H1 (cell line): ENCODE measurements around the gene PPP1CB. TPM values are rescaled to one million over a fixed set of nuclear protein-coding genes. Genes with fewer than 3 reads are reported as not detected.

ENCODE experiments used
- CTCF ChIA-PET: fragments of 300-600 bp; sonication (Branson Sonifier 250); formaldehyde crosslinking; loops from one replicate; lab custom pipeline; 2021; ENCODE audit not compliant: partially characterized antibody; lab: Charles Lee
- POLR2A ChIA-PET: fragments of 300-600 bp; sonication (Branson Sonifier 250); formaldehyde crosslinking; loops from one replicate; lab custom pipeline; 2021; ENCODE audit warnings: inconsistent platforms; ENCODE audit not compliant: partially characterized antibody; lab: Charles Lee
- DNase-seq, 2 experiments: peaks; one replicate each; pipeline versions ENCODE4 v3.0.0 to v3.0.0-alpha.2; 2010 to 2022; ENCODE audit warnings: low spot score in 2 of 2, low read depth in 1 of 2, mixed read lengths in 1 of 2
- FAIRE-seq: peaks from 2 replicates; lab custom pipeline; 2011; peaks lifted over from hg19 to GRCh38; lab: Jason Lieb, UNC
- H2AFZ ChIP-seq: 2 replicates; pipeline ENCODE4 v1.8.1; 2012; ENCODE audit warnings: low read length, inconsistent platforms
- H2AK5ac ChIP-seq: 2 replicates; pipeline ENCODE4 v1.6.1; 2013; ENCODE audit warnings: low read depth, low read length
- H2BK120ac ChIP-seq: replicated peaks from 2 replicates; pipeline ENCODE3; 2013; ENCODE audit warnings: low read depth, low read length, inconsistent platforms
- H2BK12ac ChIP-seq: 2 replicates; pipeline ENCODE4 v1.6.1; 2013; ENCODE audit warnings: low read depth, low read length
- H2BK15ac ChIP-seq: 2 replicates; pipeline ENCODE4 v1.6.1; 2013; ENCODE audit warnings: low read length
- H2BK20ac ChIP-seq: 2 replicates; pipeline ENCODE4 v1.6.1; 2013; ENCODE audit warnings: low read length
- H2BK5ac ChIP-seq: 2 replicates; pipeline ENCODE4 v1.6.1; 2013; ENCODE audit warnings: low read depth, low read length
- H3K14ac ChIP-seq: 2 replicates; pipeline ENCODE4 v1.6.1; 2013; ENCODE audit warnings: inconsistent platforms; ENCODE audit not compliant: insufficient read length
- H3K18ac ChIP-seq: 2 replicates; pipeline ENCODE4 v1.6.1; 2013; ENCODE audit warnings: low read length; ENCODE audit errors: extremely low read depth
- H3K23ac ChIP-seq: 2 replicates; pipeline ENCODE4 v1.6.1; 2013; ENCODE audit warnings: inconsistent platforms; ENCODE audit not compliant: insufficient read length
- H3K23me2 ChIP-seq: 2 replicates; pipeline ENCODE4 v1.6.1; 2013; ENCODE audit warnings: low read depth, low read length
- H3K27ac ChIP-seq: 2 replicates; pipeline ENCODE4 v1.6.1; 2011; ENCODE audit warnings: low read depth, low read length, inconsistent platforms
- H3K27me3 ChIP-seq, 4 experiments: replicated peaks in 1 of 4; 1 replicate in 1 of 4; 2 replicates in 3 of 4; pipeline versions ENCODE4 v1.6.1 to v1.8.1; 2011 to 2013; ENCODE audit warnings: low read length in 3 of 4, mild to moderate bottlenecking in 3 of 4, inconsistent platforms in 2 of 4, mixed read lengths in 2 of 4, moderate library complexity in 1 of 4; ENCODE audit not compliant: control insufficient read depth in 3 of 4, insufficient read depth in 3 of 4; ENCODE audit errors: extremely low read depth in 1 of 4
- H3K36me3 ChIP-seq, 4 experiments: 2 replicates each; pipeline versions ENCODE4 v1.6.1 to v1.8.1; 2011 to 2013; ENCODE audit warnings: mild to moderate bottlenecking in 4 of 4, low read length in 3 of 4, moderate library complexity in 2 of 4, control low read depth in 1 of 4, inconsistent platforms in 1 of 4; ENCODE audit not compliant: insufficient read depth in 4 of 4, control insufficient read depth in 2 of 4
- H3K4ac ChIP-seq: replicated peaks from 2 replicates; pipeline ENCODE3; 2013; ENCODE audit warnings: low read length, low read depth, mixed read lengths, inconsistent platforms; ENCODE audit not compliant: insufficient read length
- H3K4me1 ChIP-seq, 4 experiments: replicated peaks in 1 of 4; 1 replicate in 1 of 4; 2 replicates in 3 of 4; pipeline versions ENCODE4 v1.6.1 to v1.8.1; 2011 to 2013; ENCODE audit warnings: low read length in 3 of 4, inconsistent platforms in 2 of 4, mixed read lengths in 1 of 4; ENCODE audit not compliant: insufficient read depth in 4 of 4, control insufficient read depth in 3 of 4
- H3K4me2 ChIP-seq, 2 experiments: 2 replicates each; pipeline versions ENCODE4 v1.6.1 to v1.8.1; 2011 to 2013; ENCODE audit warnings: low read depth in 2 of 2, low read length in 2 of 2, control low read depth in 1 of 2, inconsistent platforms in 1 of 2, mild to moderate bottlenecking in 1 of 2; ENCODE audit not compliant: insufficient read depth in 1 of 2
- H3K4me3 ChIP-seq, 4 experiments: fragments of 200-600, 300-600 bp in 1 of 4; sonication (generic), shearing (Covaris generic), sonication (Bioruptor Twin) in 1 of 4; 2 replicates each; pipeline versions ENCODE4 v1.5.1 to v1.8.1; 2011 to 2016; ENCODE audit warnings: low read length in 4 of 4, low read depth in 3 of 4, control low read depth in 2 of 4, inconsistent platforms in 2 of 4, mild to moderate bottlenecking in 2 of 4, mixed read lengths in 1 of 4, moderate library complexity in 1 of 4; ENCODE audit not compliant: insufficient read depth in 2 of 4; ENCODE audit errors: extremely low read depth in 1 of 4
- H3K56ac ChIP-seq: replicated peaks from 2 replicates; pipeline ENCODE3; 2013; ENCODE audit warnings: low read depth, mild to moderate bottlenecking, mixed read lengths, low read length, inconsistent platforms; ENCODE audit not compliant: insufficient read length
- H3K79me1 ChIP-seq: 2 replicates; pipeline ENCODE4 v1.6.1; 2013; ENCODE audit warnings: low read depth, low read length, control low read depth
- H3K79me2 ChIP-seq, 2 experiments: 2 replicates each; pipeline versions ENCODE4 v1.6.1 to v1.8.1; 2012 to 2013; ENCODE audit warnings: low read length in 2 of 2, mild to moderate bottlenecking in 2 of 2, inconsistent platforms in 1 of 2; ENCODE audit not compliant: insufficient read depth in 2 of 2, control insufficient read depth in 1 of 2
- H3K9ac ChIP-seq, 4 experiments: replicated peaks in 1 of 4; 1 replicate in 1 of 4; 2 replicates in 3 of 4; pipeline versions ENCODE4 v1.6.1 to v1.8.1; 2011 to 2013; ENCODE audit warnings: low read depth in 3 of 4, low read length in 3 of 4, control low read depth in 2 of 4, mild to moderate bottlenecking in 2 of 4, moderate library complexity in 2 of 4, inconsistent platforms in 1 of 4; ENCODE audit errors: extremely low read depth in 1 of 4
- H3K9me3 ChIP-seq, 2 experiments: 2 replicates each; pipeline versions ENCODE4 v1.6.1 to v1.8.1; 2012 to 2013; ENCODE audit warnings: mild to moderate bottlenecking in 2 of 2, moderate library complexity in 2 of 2, control low read depth in 1 of 2, inconsistent platforms in 1 of 2, low read depth in 1 of 2, low read length in 1 of 2, mixed read lengths in 1 of 2; ENCODE audit not compliant: insufficient read depth in 2 of 2
- H4K20me1 ChIP-seq, 2 experiments: replicated peaks in 1 of 2; 2 replicates each; pipeline versions ENCODE3 to v1.8.1; 2011 to 2013; ENCODE audit warnings: inconsistent platforms in 2 of 2, low read length in 2 of 2, mild to moderate bottlenecking in 1 of 2; ENCODE audit not compliant: insufficient read depth in 2 of 2, control insufficient read depth in 1 of 2
- H4K5ac ChIP-seq: 2 replicates; pipeline ENCODE4 v1.6.1; 2013; ENCODE audit warnings: low read length, low read depth, mixed read lengths, inconsistent platforms; ENCODE audit not compliant: insufficient read length
- H4K8ac ChIP-seq: 2 replicates; pipeline ENCODE4 v1.8.0; 2013; ENCODE audit warnings: mild to moderate bottlenecking, moderate library complexity, low read length, inconsistent platforms; ENCODE audit not compliant: insufficient read depth; ENCODE audit errors: extremely low read depth
- H4K91ac ChIP-seq: replicated peaks from 2 replicates; pipeline ENCODE3; 2013; ENCODE audit warnings: low read length, mixed read lengths, inconsistent platforms; ENCODE audit not compliant: insufficient read length
- ASH2L ChIP-seq: fragments of 200-600, 300-600 bp; sonication (generic); IDR thresholded peaks from one replicate; pipeline ENCODE4 v1.7.1; 2017; ENCODE audit warnings: low read length
- CBX8 ChIP-seq: fragments of 300-800, 300-1000 bp; sonication (generic); IDR thresholded peaks from 2 replicates; pipeline ENCODE4 v1.7.1; 2016; ENCODE audit warnings: low read depth, low read length, borderline replicate concordance
- CREB1 ChIP-seq: IDR thresholded peaks from 2 replicates; pipeline ENCODE4 v1.6.1; 2012; ENCODE audit warnings: inconsistent platforms
- HDAC6 ChIP-seq: IDR thresholded peaks from one replicate; pipeline ENCODE4 v1.7.1; 2012; ENCODE audit warnings: low read depth, mild to moderate bottlenecking, inconsistent platforms, low read length, moderate library complexity
- NRF1 ChIP-seq: IDR thresholded peaks from 2 replicates; pipeline ENCODE4 v1.6.1; 2011; ENCODE audit warnings: mild to moderate bottlenecking, low read depth, low read length, improper control_type of control experiment
- RBBP5 ChIP-seq: IDR thresholded peaks from 2 replicates; pipeline ENCODE4 v1.7.1; 2012; ENCODE audit warnings: low read depth, mild to moderate bottlenecking, inconsistent platforms, low read length, moderate library complexity, borderline replicate concordance
- RXRA ChIP-seq: IDR thresholded peaks from 2 replicates; pipeline ENCODE4 v1.6.1; 2011; ENCODE audit warnings: low read depth, mild to moderate bottlenecking, low read length, moderate library complexity; ENCODE audit not compliant: insufficient read depth
- WGBS, 2 experiments: shearing (Covaris generic) in 1 of 2; methylation state at CpG; one replicate each; pipeline versions ENCODE4 v1.1.6 to v1.1.7; 2013 to 2015; ENCODE audit warnings: low lambda C conversion rate in 2 of 2, mixed read lengths in 2 of 2, inconsistent platforms in 1 of 2, low coverage in 1 of 2, missing lambda C conversion rate in 1 of 2; ENCODE audit not compliant: insufficient replicate concordance in 2 of 2, insufficient coverage in 1 of 2, insufficient read length in 1 of 2; ENCODE audit errors: extremely low coverage in 1 of 2, missing lambda C conversion rate in 1 of 2; 5-methylcytosine and 5-hydroxymethylcytosine counted together
- polyA plus RNA-seq, 7 experiments: library from polyadenylated mRNA; depleted of rRNA in 3 of 7; stranded (reverse) in 5 of 7; unstranded in 2 of 7; fragments of >200 nt in 5 of 7; fragments of 200-250 nt in 2 of 7; gene quantifications; 1 replicate in 5 of 7; 2 replicates in 1 of 7; 4 replicates in 1 of 7; pipeline versions ENCODE4 v1.2.1 to v1.2.3, GENCODE V29; 2011 to 2013; ENCODE audit warnings: missing spikeins in 2 of 7, mixed read lengths in 2 of 7
- total RNA-seq: library from RNA; stranded (reverse); fragmentation: NEBNext Ultra II Directional; extraction: Animal tissue kit (Norgen Biotek cat#: 25700); gene quantifications from 2 replicates; pipeline ENCODE4 v1.2.1, GENCODE V29; 2021

PPP1CB gene
- total and polyA plus RNA-seq, 2 of the 8 experiments (the other 6 are each of a cell fraction or from before 2014, with no cell fraction given), result 30.7 to 158 TPM

- no peaks in the 10 kb centered on the region; the same call in 1 of the 2 replicates for H3K23me2 ChIP-seq
- H3K14ac ChIP-seq, result no peak overlapping the region
- H2BK15ac ChIP-seq, result no peak overlapping the region
- no peak overlapping the region for H3K4ac ChIP-seq
- H4K91ac ChIP-seq, result no peak overlapping the region
- H3K23ac ChIP-seq, result no peak overlapping the region
- no peak overlapping the region for H3K18ac ChIP-seq
- H3K4me1 ChIP-seq, result no peaks in the 10 kb centered on the region
- WGBS, 2 experiments, result 92% methylated on average over 2 of the region's 2 CpGs; no CpG with 5 or more reads in 1 of the 2 experiments
- no peak overlapping the region for H2BK120ac ChIP-seq
- no peak overlapping the region for H3K27ac ChIP-seq
- H3K79me1 ChIP-seq, result no peaks in the 10 kb centered on the region
- no peaks in the 10 kb centered on the region for H3K27me3 ChIP-seq
- H3K4me3 ChIP-seq, result no peak overlapping the region
- no peak overlapping the region for H2BK20ac ChIP-seq
- no peak for FAIRE-seq
- no peak overlapping the region for H4K5ac ChIP-seq
- H3K4me2 ChIP-seq, result no peak overlapping the region
- H2BK5ac ChIP-seq, result no peak overlapping the region
- no peak overlapping the region for H2BK12ac ChIP-seq
- H3K9ac ChIP-seq, result no peak overlapping the region
- H4K8ac ChIP-seq, result no peak overlapping the region
- TF ChIP-seq HDAC6, result no peak
- TF ChIP-seq ASH2L, result no peak
- no peak for TF ChIP-seq NRF1
- no peak for TF ChIP-seq RXRA
- no peak for TF ChIP-seq RBBP5
- no peak for TF ChIP-seq CREB1
- no peak for TF ChIP-seq CBX8
- H3K9me3 ChIP-seq, result no peaks in the 10 kb centered on the region; a peak in 1 of 4 replicates
- H3K56ac ChIP-seq, result no peak overlapping the region
- ChIA-PET CTCF (no interaction called here), POLR2A (no interaction called here)
- DNase-seq, result no peak
- H3K79me2 ChIP-seq, result no peaks in the 10 kb centered on the region
- H4K20me1 ChIP-seq, result no peaks in the 10 kb centered on the region
- no peak overlapping the region for H2AFZ ChIP-seq
- H2AK5ac ChIP-seq, result no peak overlapping the region
- H3K36me3 ChIP-seq, result no peaks in the 10 kb centered on the region
Observed at GRCh38 chr2:28833740-28834470, 82.3 kb downstream of the PPP1CB start.
